Fibroblast of lung (primary cell): ENCODE data around the gene NME7. TPM values are rescaled to one million over a fixed set of nuclear protein-coding genes. Genes with fewer than 3 reads are reported as not detected.

ENCODE experiments used
- DNase-seq, 2 donors: peaks; one replicate each; pipeline versions ENCODE4 v3.0.0 to v3.0.0-alpha.2; 2010; ENCODE audit warnings: low read depth in 2 of 2
- H2AFZ ChIP-seq: 2 replicates; pipeline ENCODE4 v1.5.1; 2012; ENCODE audit warnings: low read length, control low read depth, inconsistent platforms
- H3K27ac ChIP-seq: 2 replicates; pipeline ENCODE4 v1.5.1; 2011; ENCODE audit warnings: low read length, control low read depth; ENCODE audit not compliant: insufficient read depth
- H3K27me3 ChIP-seq: 2 replicates; pipeline ENCODE4 v1.5.1; 2011; ENCODE audit warnings: mild to moderate bottlenecking, low read length; ENCODE audit not compliant: control insufficient read depth, insufficient read depth
- H3K36me3 ChIP-seq: 2 replicates; pipeline ENCODE4 v1.5.1; 2011; ENCODE audit warnings: low read length; ENCODE audit not compliant: control insufficient read depth, insufficient read depth
- H3K4me1 ChIP-seq: 2 replicates; pipeline ENCODE4 v1.5.1; 2011; ENCODE audit warnings: low read length; ENCODE audit not compliant: control insufficient read depth, insufficient read depth; ENCODE audit errors: extremely low read depth
- H3K4me2 ChIP-seq: 2 replicates; pipeline ENCODE4 v1.5.1; 2011; ENCODE audit warnings: low read length, control low read depth; ENCODE audit not compliant: insufficient read depth; ENCODE audit errors: extremely low read depth
- H3K4me3 ChIP-seq, 4 experiments: fragments of 200-600 bp in 1 of 4; sonication (generic) in 1 of 4; replicated peaks in 1 of 4; 2 replicates each; pipeline ENCODE4 v1.5.1; 2011 to 2016; ENCODE audit warnings: low read length in 4 of 4, low read depth in 3 of 4, mild to moderate bottlenecking in 3 of 4, control low read depth in 2 of 4, inconsistent platforms in 1 of 4, mixed read lengths in 1 of 4; ENCODE audit not compliant: insufficient read depth in 1 of 4; ENCODE audit errors: control extremely low read depth in 1 of 4
- H3K79me2 ChIP-seq: 2 replicates; pipeline ENCODE4 v1.5.1; 2012; ENCODE audit warnings: mild to moderate bottlenecking, low read length, inconsistent platforms; ENCODE audit not compliant: control insufficient read depth, insufficient read depth
- H3K9ac ChIP-seq: 2 replicates; pipeline ENCODE4 v1.5.1; 2011; ENCODE audit warnings: mild to moderate bottlenecking, low read length, control low read depth; ENCODE audit not compliant: insufficient read depth
- H3K9me3 ChIP-seq: 2 replicates; pipeline ENCODE4 v1.5.1; 2012; ENCODE audit warnings: low read depth, low read length; ENCODE audit not compliant: control insufficient read depth, insufficient read depth
- H4K20me1 ChIP-seq: 2 replicates; pipeline ENCODE4 v1.5.1; 2011; ENCODE audit warnings: low read length; ENCODE audit not compliant: control insufficient read depth, insufficient read depth; ENCODE audit errors: extremely low read depth
- EZH2 ChIP-seq: IDR thresholded peaks from 2 replicates; pipeline ENCODE4 v1.5.1; 2012; ENCODE audit warnings: low read length, control low read depth, mild to moderate bottlenecking; ENCODE audit errors: missing control alignments
- polyA plus RNA-seq, 2 donors: library from polyadenylated mRNA; depleted of rRNA in 1 of 2; stranded (reverse) in 1 of 2; unstranded in 1 of 2; fragments of >200 nt; gene quantifications; 2 replicates each; pipeline ENCODE4 v1.2.1, GENCODE V29; 2011 to 2012; ENCODE audit warnings: missing spikeins in 1 of 2
- total RNA-seq: library from RNA; depleted of rRNA; stranded (reverse); fragments of >200 nt; gene quantifications from 2 replicates; pipeline ENCODE4 v1.2.1, GENCODE V29; 2014
- TF ChIP-seq, protein P1 (sequence below), 2 donors: IDR thresholded peaks in 1 of 2; conservative IDR thresholded peaks in 1 of 2; 1 replicate in 1 of 2; 2 replicates in 1 of 2; pipeline ENCODE4 v1.5.1; 2011 to 2012; ENCODE audit warnings: low read length in 2 of 2, control low read depth in 1 of 2, inconsistent platforms in 1 of 2, low read depth in 1 of 2, mild to moderate bottlenecking in 1 of 2

The NME7 gene
- total and polyA plus RNA-seq, 2 donors (not counting 1 experiment from before 2014, with no cell fraction given), result 21.0 to 30.8 TPM

- Histone ChIP-seq H3K9me3 (no peaks in the 10 kb centered on the region), H3K4me2 (no peak overlapping the region), H3K4me1 (no peaks in the 10 kb centered on the region), H3K79me2 (no peaks in the 10 kb centered on the region), H3K27ac (no peak overlapping the region), H2AFZ (no peak overlapping the region), H3K4me3 (no peak overlapping the region), H3K36me3 (no peaks in the 10 kb centered on the region), H4K20me1 (no peaks in the 10 kb centered on the region), H3K9ac (no peak overlapping the region), H3K27me3 (no peaks in the 10 kb centered on the region)
- TF ChIP-seq, protein P1, sequence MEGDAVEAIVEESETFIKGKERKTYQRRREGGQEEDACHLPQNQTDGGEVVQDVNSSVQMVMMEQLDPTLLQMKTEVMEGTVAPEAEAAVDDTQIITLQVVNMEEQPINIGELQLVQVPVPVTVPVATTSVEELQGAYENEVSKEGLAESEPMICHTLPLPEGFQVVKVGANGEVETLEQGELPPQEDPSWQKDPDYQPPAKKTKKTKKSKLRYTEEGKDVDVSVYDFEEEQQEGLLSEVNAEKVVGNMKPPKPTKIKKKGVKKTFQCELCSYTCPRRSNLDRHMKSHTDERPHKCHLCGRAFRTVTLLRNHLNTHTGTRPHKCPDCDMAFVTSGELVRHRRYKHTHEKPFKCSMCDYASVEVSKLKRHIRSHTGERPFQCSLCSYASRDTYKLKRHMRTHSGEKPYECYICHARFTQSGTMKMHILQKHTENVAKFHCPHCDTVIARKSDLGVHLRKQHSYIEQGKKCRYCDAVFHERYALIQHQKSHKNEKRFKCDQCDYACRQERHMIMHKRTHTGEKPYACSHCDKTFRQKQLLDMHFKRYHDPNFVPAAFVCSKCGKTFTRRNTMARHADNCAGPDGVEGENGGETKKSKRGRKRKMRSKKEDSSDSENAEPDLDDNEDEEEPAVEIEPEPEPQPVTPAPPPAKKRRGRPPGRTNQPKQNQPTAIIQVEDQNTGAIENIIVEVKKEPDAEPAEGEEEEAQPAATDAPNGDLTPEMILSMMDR (conservative IDR thresholded peaks at IDR 0.05 in 1 of 2, IDR thresholded peaks at IDR 0.05 in 1 of 2; ENCODE audit: low read depth in 1 of 2, low read length in 2 of 2), result no peak
- no peak for TF ChIP-seq EZH2
- peak; percentile 21 to 58 for DNase-seq
Measured at GRCh38 chr1:169086603-169087455, 280.8 kb downstream of the NME7 start.

DNA sequence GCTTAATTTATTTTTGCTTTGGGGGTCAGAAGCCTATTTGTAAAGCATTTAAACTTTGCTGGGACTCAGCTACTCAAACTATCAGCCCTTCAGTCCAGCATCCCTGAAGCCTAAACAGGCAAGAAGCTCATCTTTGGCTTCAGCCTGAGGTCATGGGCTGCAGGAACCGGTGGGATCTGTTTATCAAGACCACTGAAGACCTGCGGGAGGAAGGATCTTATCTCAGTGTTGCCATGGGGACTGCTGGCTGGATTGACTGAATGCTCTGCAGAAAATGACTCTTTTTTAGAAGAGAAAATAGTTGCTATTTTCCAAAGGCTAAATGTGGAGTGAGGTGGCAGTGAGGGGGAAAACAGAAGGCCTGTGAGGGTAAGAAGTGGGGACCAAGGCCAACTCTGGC lies 281.7 kb downstream of the NME7 start:
- Histone ChIP-seq H3K9me3 (no peaks in the 10 kb centered on the region), H3K36me3 (no peaks in the 10 kb centered on the region), H3K27me3 (no peaks in the 10 kb centered on the region), H3K27ac (no peak overlapping the region), H3K4me1 (no peaks in the 10 kb centered on the region), H3K79me2 (no peaks in the 10 kb centered on the region), H2AFZ (no peak overlapping the region), H3K9ac (no peak overlapping the region), H3K4me2 (no peak overlapping the region), H3K4me3 (no peak overlapping the region), H4K20me1 (no peaks in the 10 kb centered on the region)
- DNase-seq, result no peak
- TF ChIP-seq, protein P1 (conservative IDR thresholded peaks at IDR 0.05 in 1 of 2, IDR thresholded peaks at IDR 0.05 in 1 of 2; ENCODE audit: low read depth in 1 of 2, low read length in 2 of 2), result no peak
- TF ChIP-seq EZH2, result no peak

Other genes starting within 250 kb of the NME7 start
- 23.9 and 27.1 TPM in 2 replicates for gene BLZF1, start 398 bp upstream of the NME7 start, total RNA-seq
- gene BLZF1, start 398 bp upstream of the NME7 start, polyA plus RNA-seq, result 23.2 and 28.0 TPM in 2 replicates
- 0.66 and 0.77 TPM in 2 replicates for gene CCDC181, start 59.7 kb upstream of the NME7 start, total RNA-seq
- gene CCDC181, start 59.7 kb upstream of the NME7 start, polyA plus RNA-seq, result 0.34 and 0.40 TPM in 2 replicates
- gene SLC19A2, start 118.1 kb upstream of the NME7 start, total RNA-seq, result 8.5 and 8.9 TPM in 2 replicates
- gene SLC19A2, start 118.1 kb upstream of the NME7 start, polyA plus RNA-seq, result 4.5 and 5.2 TPM in 2 replicates
- under 0.01 and 0.26 TPM in 2 replicates for gene F5, start 218.7 kb upstream of the NME7 start, total RNA-seq
- not detected in 2 replicates for gene F5, start 218.7 kb upstream of the NME7 start, polyA plus RNA-seq